K562 (cell line): ENCODE results near the gene KCTD15. TPM values are rescaled to one million over a fixed set of nuclear protein-coding genes. Genes with fewer than 3 reads are reported as not detected.
A peak's percentile ranks its signal among the peaks of the same experiment; 100 is the strongest.

Experiments
- ATF7 ChIP-seq: fragments of 450-650 bp; IDR thresholded peaks from 2 replicates; pipeline ENCODE4 v1.7.1; 2014; ENCODE audit warnings: mild to moderate bottlenecking, moderate library complexity
- CBX1 ChIP-seq: sonication (generic); IDR thresholded peaks from 2 replicates; pipeline ENCODE4 v1.6.1; 2016; ENCODE audit warnings: antibody characterized with exemption, low read depth, mild to moderate bottlenecking
- DACH1 ChIP-seq: fragments of 450-650 bp; IDR thresholded peaks from 2 replicates; pipeline ENCODE4 v1.6.1; 2018; ENCODE audit not compliant: partially characterized antibody
- HDAC1 ChIP-seq, 2 experiments: fragments of 450-650 bp; IDR thresholded peaks; 2 replicates each; pipeline ENCODE4 v1.6.1; 2016 to 2017; ENCODE audit warnings: inconsistent platforms in 1 of 2, mild to moderate bottlenecking in 1 of 2, moderate library complexity in 1 of 2
- NCOA2 ChIP-seq, 2 experiments: fragments of 450-650 bp; IDR thresholded peaks; 2 replicates each; pipeline ENCODE4 v1.6.1; 2018; ENCODE audit warnings: mild to moderate bottlenecking in 2 of 2, moderate library complexity in 1 of 2; ENCODE audit not compliant: partially characterized antibody in 2 of 2
- PCBP2 ChIP-seq: fragments of 200-400 bp; formaldehyde crosslinking; IDR thresholded peaks from 2 replicates; pipeline ENCODE4 v1.6.1; 2018; ENCODE audit warnings: low read length, low read depth, mild to moderate bottlenecking, moderate library complexity; ENCODE audit not compliant: poor library complexity, severe bottlenecking
- PHB2 ChIP-seq: fragments of 450-650 bp; IDR thresholded peaks from 2 replicates; pipeline ENCODE4 v1.6.1; 2017; ENCODE audit warnings: low read depth
- PML ChIP-seq: IDR thresholded peaks from 2 replicates; pipeline ENCODE4 v1.6.1; 2012; ENCODE audit warnings: low read length, inconsistent platforms
- RBBP5 ChIP-seq: fragments of 200-600 bp; sonication (generic); IDR thresholded peaks from 2 replicates; pipeline ENCODE4 v1.6.1; 2012; ENCODE audit warnings: borderline replicate concordance, mild to moderate bottlenecking, low read length, control low read depth, inconsistent platforms; ENCODE audit not compliant: insufficient read depth, poor library complexity, severe bottlenecking
- SMAD2 ChIP-seq: fragments of 150-350 bp; IDR thresholded peaks from 2 replicates; pipeline ENCODE4 v1.6.1; 2014; ENCODE audit warnings: low read depth, mild to moderate bottlenecking, low read length
- ZC3H11A ChIP-seq: IDR thresholded peaks from 2 replicates; pipeline ENCODE4 v1.6.1; 2012; ENCODE audit warnings: low read depth, low read length, improper control_type of control experiment
- ZNF217 ChIP-seq: sonication (generic); formaldehyde crosslinking; IDR thresholded peaks from 2 replicates; pipeline ENCODE4 v1.8.0; 2022; ENCODE audit warnings: mild to moderate bottlenecking, missing genetic modification reagents
- ZSCAN29 ChIP-seq: fragments of 450-650 bp; IDR thresholded peaks from 2 replicates; pipeline ENCODE4 v1.6.1; 2017
- polyA plus RNA-seq, 8 experiments: library from polyadenylated mRNA; depleted of rRNA in 4 of 8; stranded (reverse) in 5 of 8; unstranded in 3 of 8; fragments of >200 nt; fragmentation: Nextera tagmentation in 2 of 8; fragmentation: Illumina TruSeq in 1 of 8; extraction: Ambion mirVana in 2 of 8; extraction: Trizol in 1 of 8; gene quantifications; 2 replicates each; pipeline versions ENCODE4 v1.2.1 to v1.2.3, GENCODE V29; 2011 to 2014; ENCODE audit warnings: inconsistent platforms in 1 of 8, missing spikeins in 1 of 8
- total RNA-seq, 7 experiments: library from RNA; depleted of rRNA in 6 of 7; stranded (reverse); fragments of >200 nt in 6 of 7; fragmentation: Illumina TruSeq in 2 of 7; extraction: Trizol in 2 of 7; gene quantifications; 2 replicates each; pipeline versions ENCODE4 v1.2.1 to v1.2.3, GENCODE V29; 2011 to 2021; ENCODE audit warnings: low replicate concordance in 1 of 7
- TF ChIP-seq, protein P1 (sequence below), 2 experiments: fragments of 450-650 bp; formaldehyde crosslinking in 1 of 2; IDR thresholded peaks; 2 replicates each; pipeline versions ENCODE4 v1.4.0 to v1.6.1; 2014 to 2020; ENCODE audit warnings: mild to moderate bottlenecking in 2 of 2, borderline replicate concordance in 1 of 2, low read depth in 1 of 2
- TF ChIP-seq, protein P2 (sequence below): sonication (generic); formaldehyde crosslinking; IDR thresholded peaks from 2 replicates; pipeline ENCODE4 v1.8.1; 2023; ENCODE audit warnings: mild to moderate bottlenecking, missing genetic modification reagents
- TF ChIP-seq, protein P3 (sequence below): fragments of 250-450 bp; sonication (Bioruptor Pico); IDR thresholded peaks from 2 replicates; pipeline ENCODE4 v1.4.0; 2020; ENCODE audit warnings: mild to moderate bottlenecking

Gene KCTD15
- total and polyA plus RNA-seq, 9 of the 15 experiments (the other 6 are each of a cell fraction or from before 2014, with no cell fraction given), result 1.7 to 49.0 (median 11.8) TPM

DNA sequence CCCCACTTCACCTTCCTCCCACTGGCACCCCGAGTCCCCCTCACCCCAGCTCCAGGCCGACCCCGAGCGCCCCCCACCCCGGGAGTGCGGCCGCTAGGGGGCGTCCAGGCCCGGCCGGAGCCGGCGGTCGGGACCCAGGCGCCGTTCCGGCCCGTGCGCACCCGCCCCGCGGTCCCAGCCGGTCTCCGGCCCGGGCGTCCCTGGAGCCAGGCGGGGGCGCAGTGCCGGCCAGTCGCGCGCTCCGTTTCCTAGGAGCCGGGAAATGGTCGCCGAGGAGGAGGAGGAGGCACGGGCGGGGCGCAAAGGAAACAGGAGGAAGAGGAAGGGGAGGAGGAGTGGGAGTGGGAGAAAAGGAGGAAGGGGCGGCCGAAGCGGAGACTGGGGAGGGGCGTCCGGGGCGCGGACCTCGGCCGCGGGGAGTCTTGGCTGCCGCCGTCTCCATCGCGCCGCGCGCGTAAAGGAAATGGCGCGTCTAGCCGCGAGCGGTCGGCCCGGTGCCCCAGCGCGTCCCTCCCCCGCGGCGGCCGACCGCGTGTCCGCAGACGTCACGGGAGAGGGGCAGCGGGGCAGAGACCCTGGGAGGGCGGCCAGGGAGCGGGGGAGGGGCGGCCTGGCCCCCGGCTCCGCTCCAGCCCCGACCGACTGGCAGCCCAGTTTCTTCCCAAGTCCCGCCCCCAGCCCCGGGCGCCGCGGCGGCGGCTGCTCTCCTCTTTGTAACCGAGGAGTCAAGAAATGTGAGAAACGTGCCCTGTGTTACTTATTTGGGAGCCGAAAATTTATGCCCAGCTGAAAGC, 1.1 kb upstream of the KCTD15 start (continued):
- no peak for TF ChIP-seq ZC3H11A
- TF ChIP-seq PML, result no peak
- peak; percentile 38; the same call in 1 of the 2 replicates for TF ChIP-seq ATF7
- no peak for TF ChIP-seq ZSCAN29
- TF ChIP-seq PHB2, result no peak
- no peak for TF ChIP-seq CBX1
- TF ChIP-seq, protein P1, sequence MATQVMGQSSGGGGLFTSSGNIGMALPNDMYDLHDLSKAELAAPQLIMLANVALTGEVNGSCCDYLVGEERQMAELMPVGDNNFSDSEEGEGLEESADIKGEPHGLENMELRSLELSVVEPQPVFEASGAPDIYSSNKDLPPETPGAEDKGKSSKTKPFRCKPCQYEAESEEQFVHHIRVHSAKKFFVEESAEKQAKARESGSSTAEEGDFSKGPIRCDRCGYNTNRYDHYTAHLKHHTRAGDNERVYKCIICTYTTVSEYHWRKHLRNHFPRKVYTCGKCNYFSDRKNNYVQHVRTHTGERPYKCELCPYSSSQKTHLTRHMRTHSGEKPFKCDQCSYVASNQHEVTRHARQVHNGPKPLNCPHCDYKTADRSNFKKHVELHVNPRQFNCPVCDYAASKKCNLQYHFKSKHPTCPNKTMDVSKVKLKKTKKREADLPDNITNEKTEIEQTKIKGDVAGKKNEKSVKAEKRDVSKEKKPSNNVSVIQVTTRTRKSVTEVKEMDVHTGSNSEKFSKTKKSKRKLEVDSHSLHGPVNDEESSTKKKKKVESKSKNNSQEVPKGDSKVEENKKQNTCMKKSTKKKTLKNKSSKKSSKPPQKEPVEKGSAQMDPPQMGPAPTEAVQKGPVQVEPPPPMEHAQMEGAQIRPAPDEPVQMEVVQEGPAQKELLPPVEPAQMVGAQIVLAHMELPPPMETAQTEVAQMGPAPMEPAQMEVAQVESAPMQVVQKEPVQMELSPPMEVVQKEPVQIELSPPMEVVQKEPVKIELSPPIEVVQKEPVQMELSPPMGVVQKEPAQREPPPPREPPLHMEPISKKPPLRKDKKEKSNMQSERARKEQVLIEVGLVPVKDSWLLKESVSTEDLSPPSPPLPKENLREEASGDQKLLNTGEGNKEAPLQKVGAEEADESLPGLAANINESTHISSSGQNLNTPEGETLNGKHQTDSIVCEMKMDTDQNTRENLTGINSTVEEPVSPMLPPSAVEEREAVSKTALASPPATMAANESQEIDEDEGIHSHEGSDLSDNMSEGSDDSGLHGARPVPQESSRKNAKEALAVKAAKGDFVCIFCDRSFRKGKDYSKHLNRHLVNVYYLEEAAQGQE (IDR thresholded peaks at IDR 0.05; ENCODE audit: borderline replicate concordance), result peak; percentile 41; the same call in 1 of the 2 replicates
- TF ChIP-seq, protein P1 (CRISPR knock-in tag; IDR thresholded peaks at IDR 0.05; ENCODE audit: low read depth), result no peak
- TF ChIP-seq HDAC1 (IDR thresholded peaks at IDR 0.05), result peak in 1 of 2 experiments; percentile 78; a peak in 2 of 4 replicates
- no peak for TF ChIP-seq SMAD2
- peak; percentile 50 for TF ChIP-seq RBBP5
- peak; percentile 79 for TF ChIP-seq PCBP2
- TF ChIP-seq, protein P2, sequence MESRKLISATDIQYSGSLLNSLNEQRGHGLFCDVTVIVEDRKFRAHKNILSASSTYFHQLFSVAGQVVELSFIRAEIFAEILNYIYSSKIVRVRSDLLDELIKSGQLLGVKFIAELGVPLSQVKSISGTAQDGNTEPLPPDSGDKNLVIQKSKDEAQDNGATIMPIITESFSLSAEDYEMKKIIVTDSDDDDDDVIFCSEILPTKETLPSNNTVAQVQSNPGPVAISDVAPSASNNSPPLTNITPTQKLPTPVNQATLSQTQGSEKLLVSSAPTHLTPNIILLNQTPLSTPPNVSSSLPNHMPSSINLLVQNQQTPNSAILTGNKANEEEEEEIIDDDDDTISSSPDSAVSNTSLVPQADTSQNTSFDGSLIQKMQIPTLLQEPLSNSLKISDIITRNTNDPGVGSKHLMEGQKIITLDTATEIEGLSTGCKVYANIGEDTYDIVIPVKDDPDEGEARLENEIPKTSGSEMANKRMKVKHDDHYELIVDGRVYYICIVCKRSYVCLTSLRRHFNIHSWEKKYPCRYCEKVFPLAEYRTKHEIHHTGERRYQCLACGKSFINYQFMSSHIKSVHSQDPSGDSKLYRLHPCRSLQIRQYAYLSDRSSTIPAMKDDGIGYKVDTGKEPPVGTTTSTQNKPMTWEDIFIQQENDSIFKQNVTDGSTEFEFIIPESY, result no peak
- TF ChIP-seq, protein P3, sequence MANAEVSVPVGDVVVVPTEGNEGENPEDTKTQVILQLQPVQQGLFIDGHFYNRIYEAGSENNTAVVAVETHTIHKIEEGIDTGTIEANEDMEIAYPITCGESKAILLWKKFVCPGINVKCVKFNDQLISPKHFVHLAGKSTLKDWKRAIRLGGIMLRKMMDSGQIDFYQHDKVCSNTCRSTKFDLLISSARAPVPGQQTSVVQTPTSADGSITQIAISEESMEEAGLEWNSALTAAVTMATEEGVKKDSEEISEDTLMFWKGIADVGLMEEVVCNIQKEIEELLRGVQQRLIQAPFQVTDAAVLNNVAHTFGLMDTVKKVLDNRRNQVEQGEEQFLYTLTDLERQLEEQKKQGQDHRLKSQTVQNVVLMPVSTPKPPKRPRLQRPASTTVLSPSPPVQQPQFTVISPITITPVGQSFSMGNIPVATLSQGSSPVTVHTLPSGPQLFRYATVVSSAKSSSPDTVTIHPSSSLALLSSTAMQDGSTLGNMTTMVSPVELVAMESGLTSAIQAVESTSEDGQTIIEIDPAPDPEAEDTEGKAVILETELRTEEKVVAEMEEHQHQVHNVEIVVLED (CRISPR knock-in tag), result 0 out of 2 replicates have a peak, but pooled peaks have one; percentile 25
- no peak for TF ChIP-seq ZNF217 (CRISPR knock-in tag)
- no peak for TF ChIP-seq DACH1
- TF ChIP-seq NCOA2 (IDR thresholded peaks at IDR 0.05; ENCODE audit: partially characterized antibody in 2 of 2), result no peak
